A549 (cell line): ENCODE results near the gene CEBPZOS. TPM values are rescaled to one million over a fixed set of nuclear protein-coding genes. Genes with fewer than 3 reads are reported as not detected.

Experiments
- ATAC-seq, 2 experiments: fragments of 200-7000 bp in 1 of 2; fragments of >200 bp in 1 of 2; cut with Nextera tagmentation in 1 of 2; cut with Tn5 transposase in 1 of 2; 3 replicates each; pipeline versions ENCODE4 v1.8.0 to v1.9.1; 2018 to 2020; ENCODE audit warnings: mild to moderate bottlenecking in 1 of 2, moderate library complexity in 1 of 2
- CTCF ChIA-PET: fragments of 300-600 bp; sonication (Branson Sonifier 250); formaldehyde crosslinking; extraction: SDS; loops from one replicate; lab custom pipeline; 2021; ENCODE audit warnings: antibody characterized with exemption, inconsistent platforms; lab: Yijun Ruan, JAX
- POLR2A ChIA-PET: fragments of 350-600 bp; formaldehyde crosslinking; extraction: SDS; loops from one replicate; lab custom pipeline; 2021; ENCODE audit warnings: antibody characterized with exemption, inconsistent platforms; lab: Yijun Ruan, JAX
- DNase-seq, 2 experiments: peaks; one replicate each; pipeline versions ENCODE4 v3.0.0 to v3.0.0-alpha.2; 2011 to 2016; ENCODE audit warnings: low read depth in 1 of 2, low spot score in 1 of 2
- FAIRE-seq: peaks from 2 replicates; lab custom pipeline; 2011; peaks lifted over from hg19 to GRCh38; lab: Jason Lieb, UNC
- H3K27ac ChIP-seq, 2 experiments: fragments of >200 bp; sonication (Bioruptor Twin); formaldehyde crosslinking; 3 replicates each; pipeline ENCODE4 v1.5.1; 2016 to 2017
- H3K4me1 ChIP-seq: fragments of >200 bp; sonication (Bioruptor Twin); formaldehyde crosslinking; 3 replicates; pipeline ENCODE4 v1.6.1; 2016
- H3K4me2 ChIP-seq: fragments of >200 bp; sonication (Bioruptor Twin); formaldehyde crosslinking; 3 replicates; pipeline ENCODE4 v1.6.1; 2016
- H3K4me3 ChIP-seq: fragments of >200 bp; sonication (Bioruptor Twin); formaldehyde crosslinking; 3 replicates; pipeline ENCODE4 v1.5.1; 2016
- H3K9me3 ChIP-seq: fragments of >200 bp; sonication (Bioruptor Twin); formaldehyde crosslinking; 3 replicates; pipeline ENCODE4 v1.6.1; 2016
- BCL3 ChIP-seq: fragments of >200 bp; sonication (Bioruptor Twin); formaldehyde crosslinking; IDR thresholded peaks from 3 replicates; pipeline ENCODE4 v1.6.1; 2016
- BHLHE40 ChIP-seq: IDR thresholded peaks from 2 replicates; pipeline ENCODE4 v1.6.1; 2012; ENCODE audit warnings: low read depth, low read length, inconsistent platforms
- CBX2 ChIP-seq: fragments of 200-600 bp; sonication (generic); IDR thresholded peaks from 2 replicates; pipeline ENCODE4 v1.6.1; 2016; ENCODE audit warnings: low read depth, mild to moderate bottlenecking, borderline replicate concordance
- CEBPB ChIP-seq, 2 experiments: fragments of >200 bp in 1 of 2; sonication (Bioruptor Twin) in 1 of 2; formaldehyde crosslinking in 1 of 2; IDR thresholded peaks; 2 replicates each; pipeline ENCODE4 v1.6.1; 2012 to 2016
- CHD2 ChIP-seq: fragments of 150-350 bp; IDR thresholded peaks from 2 replicates; pipeline ENCODE4 v1.6.1; 2014; ENCODE audit warnings: low read length; ENCODE audit not compliant: partially characterized antibody
- CHD4 ChIP-seq: fragments of 200-600 bp; sonication (generic); IDR thresholded peaks from 2 replicates; pipeline ENCODE4 v1.6.1; 2016; ENCODE audit warnings: antibody characterized with exemption, mild to moderate bottlenecking, borderline replicate concordance
- CTCF ChIP-seq: fragments of >200 bp; sonication (Bioruptor Twin); formaldehyde crosslinking; IDR thresholded peaks from 3 replicates; pipeline ENCODE4 v1.5.1; 2016
- GATA3 ChIP-seq: IDR thresholded peaks from 2 replicates; pipeline ENCODE4 v1.6.1; 2012; ENCODE audit warnings: borderline replicate concordance
- HOXB5 ChIP-seq: fragments of 250-450 bp; sonication (Bioruptor Pico); IDR thresholded peaks from 2 replicates; pipeline ENCODE4 v1.5.0; 2020; ENCODE audit warnings: mild to moderate bottlenecking, moderate library complexity
- JUN ChIP-seq, 2 experiments: fragments of >200 bp; sonication (Bioruptor Twin); formaldehyde crosslinking; IDR thresholded peaks; 2 replicates in 1 of 2; 3 replicates in 1 of 2; pipeline ENCODE4 v1.6.1; 2016 to 2017
- MAX ChIP-seq: IDR thresholded peaks from 2 replicates; pipeline ENCODE4 v1.6.1; 2012
- MYC ChIP-seq: IDR thresholded peaks from 2 replicates; pipeline ENCODE4 v1.6.1; 2012; ENCODE audit warnings: mild to moderate bottlenecking, inconsistent platforms, low read length, improper control_type of control experiment, borderline replicate concordance
- PHF8 ChIP-seq: fragments of 200-600 bp; sonication (generic); IDR thresholded peaks from 2 replicates; pipeline ENCODE4 v1.6.1; 2016; ENCODE audit warnings: low read depth, mild to moderate bottlenecking, antibody characterized with exemption, moderate library complexity, borderline replicate concordance
- POLR2A ChIP-seq: IDR thresholded peaks from 2 replicates; pipeline ENCODE4 v1.6.1; 2012; ENCODE audit warnings: mild to moderate bottlenecking, low read length
- REST ChIP-seq: fragments of 200-600 bp; sonication (generic); IDR thresholded peaks from 2 replicates; pipeline ENCODE4 v1.6.1; 2016; ENCODE audit warnings: antibody characterized with exemption, mild to moderate bottlenecking, moderate library complexity
- RNF2 ChIP-seq: fragments of 200-600 bp; sonication (generic); IDR thresholded peaks from 2 replicates; pipeline ENCODE4 v1.6.1; 2016; ENCODE audit warnings: low read depth, mild to moderate bottlenecking, antibody characterized with exemption, moderate library complexity, borderline replicate concordance
- SMC3 ChIP-seq: fragments of >200 bp; sonication (Bioruptor Twin); formaldehyde crosslinking; IDR thresholded peaks from 3 replicates; pipeline ENCODE4 v1.6.1; 2018; ENCODE audit warnings: inconsistent platforms
- TFCP2L1 ChIP-seq: fragments of 250-450 bp; sonication (Bioruptor Pico); IDR thresholded peaks from 2 replicates; pipeline ENCODE4 v1.5.0; 2021; ENCODE audit warnings: mild to moderate bottlenecking
- WGBS: methylation state at CpG from one replicate; pipeline ENCODE4 v1.1.6; 2017; ENCODE audit errors: missing lambda C conversion rate; 5-methylcytosine and 5-hydroxymethylcytosine counted together
- polyA plus RNA-seq, 4 experiments: library from polyadenylated mRNA; depleted of rRNA in 3 of 4; stranded (reverse); fragments of >200 nt; fragmentation: RNase III in 1 of 4; extraction: RNeasy Plus Mini Kit Qiagen cat#74134 plus additional on column Dnase treatment in 1 of 4; gene quantifications; 2 replicates in 3 of 4; 3 replicates in 1 of 4; pipeline ENCODE4 v1.2.3, GENCODE V29; 2011 to 2017
- TF ChIP-seq, protein P1 (sequence below): IDR thresholded peaks from 2 replicates; pipeline ENCODE4 v1.6.1; 2012; ENCODE audit warnings: low read depth, borderline replicate concordance
- TF ChIP-seq, protein P2 (sequence below): IDR thresholded peaks from 2 replicates; pipeline ENCODE4 v1.6.1; 2012

The CEBPZOS gene
- polyA plus RNA-seq, 2 of the 4 experiments (the other 2 are of a cell fraction) = 55.9 to 87.4 TPM

- ATAC-seq (peak; percentile 66 to 71), DNase-seq (peak; percentile 48 to 77), FAIRE-seq (no peak)
- ChIA-PET CTCF (interaction anchor here (1.4 to 2.2 kb wide), 3 partner anchors 11 to 13 kb away, joined by 4 to 6 read pairs (median 5); no protein-coding TSS in a partner anchor), POLR2A (interaction anchor here (0.6 to 1.5 kb wide), 9 partner anchors 16 to 340 kb away, joined by 3 to 6 read pairs (median 4); partner anchors contain the start of genes CEBPZ, CEBPZOS, GPATCH11 and HEATR5B)
- Histone ChIP-seq H3K4me3 (peak overlapping the region; percentile 79), H3K9me3 (no peaks in the 10 kb centered on the region), H3K4me1 (peaks cover 14% of the 10 kb centered on the region), H3K4me2 (peak overlapping the region; percentile 68), H3K27ac (peak overlapping the region; percentile 93 to 95)
- TF ChIP-seq TFCP2L1 (0 out of 2 replicates have a peak, but pooled peaks have one; percentile 77), MAX (0 out of 2 replicates have a peak, but pooled peaks have one; percentile 7), RNF2 (no peak), PHF8 (peak; percentile 89)
- WGBS = under 1% methylated on average over 17 of the region's 27 CpGs
Measured at GRCh38 chr2:37156071-37156856, 40.0 kb upstream of the CEBPZOS start.

GRCh38 chr2:37156857-37157714 is 39.2 kb upstream of the CEBPZOS start, which contains the start of gene EIF2AK2:
Gene EIF2AK2 (minus strand): TSS chr2:37156980. CDS start chr2:37147806, 9,174 bp downstream.
- FAIRE-seq (no peak), ATAC-seq (peak; percentile 97 to 98), DNase-seq (peak; percentile 89 to 99)
- no peaks in the 10 kb centered on the region for H3K9me3 ChIP-seq
- peak within 1 kb of the TSS; percentile 68 for H3K4me2 ChIP-seq
- H3K4me1 ChIP-seq = peaks cover 14% of the 10 kb centered on the region
- ChIA-PET CTCF (interaction anchor here (0.8 to 2.2 kb wide), 4 partner anchors 8 to 12 kb away, joined by 3 to 6 read pairs (median 5); no protein-coding TSS in a partner anchor), POLR2A (interaction anchor here (0.6 to 1.5 kb wide), 9 partner anchors 17 to 341 kb away, joined by 3 to 6 read pairs (median 4); partner anchors contain the start of genes CEBPZ, CEBPZOS, GPATCH11 and HEATR5B)
- WGBS = 27% methylated on average over 33 of the region's 55 CpGs
- peak within 1 kb of the TSS; percentile 93 to 95 for H3K27ac ChIP-seq
- peak within 1 kb of the TSS; percentile 79 for H3K4me3 ChIP-seq
- TF ChIP-seq POLR2A (peak; percentile 51), GATA3 (no peak), REST (peak; percentile 90), JUN (IDR thresholded peaks at IDR 0.05) (peak in 1 of 2 experiments; percentile 67; a peak in 1 of 5 replicates), BHLHE40 (no peak), SMC3 (no peak), HOXB5 (CRISPR knock-in tag) (peak; percentile 73; the same call in 1 of the 2 replicates), CHD2 (peak; percentile 85), MYC (0 out of 2 replicates have a peak, but pooled peaks have one; percentile 71), CBX2 (no peak), CEBPB (IDR thresholded peaks at IDR 0.05) (no peak), CTCF (no peak), MAX (peak; percentile 85), CHD4 (no peak), PHF8 (peak; percentile 30; the same call in 1 of the 2 replicates), BCL3 (0 out of 3 replicates have a peak, but pooled peaks have one; percentile 57)
- TF ChIP-seq, protein P1, sequence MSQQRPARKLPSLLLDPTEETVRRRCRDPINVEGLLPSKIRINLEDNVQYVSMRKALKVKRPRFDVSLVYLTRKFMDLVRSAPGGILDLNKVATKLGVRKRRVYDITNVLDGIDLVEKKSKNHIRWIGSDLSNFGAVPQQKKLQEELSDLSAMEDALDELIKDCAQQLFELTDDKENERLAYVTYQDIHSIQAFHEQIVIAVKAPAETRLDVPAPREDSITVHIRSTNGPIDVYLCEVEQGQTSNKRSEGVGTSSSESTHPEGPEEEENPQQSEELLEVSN = peak; percentile 90
- TF ChIP-seq, protein P2, sequence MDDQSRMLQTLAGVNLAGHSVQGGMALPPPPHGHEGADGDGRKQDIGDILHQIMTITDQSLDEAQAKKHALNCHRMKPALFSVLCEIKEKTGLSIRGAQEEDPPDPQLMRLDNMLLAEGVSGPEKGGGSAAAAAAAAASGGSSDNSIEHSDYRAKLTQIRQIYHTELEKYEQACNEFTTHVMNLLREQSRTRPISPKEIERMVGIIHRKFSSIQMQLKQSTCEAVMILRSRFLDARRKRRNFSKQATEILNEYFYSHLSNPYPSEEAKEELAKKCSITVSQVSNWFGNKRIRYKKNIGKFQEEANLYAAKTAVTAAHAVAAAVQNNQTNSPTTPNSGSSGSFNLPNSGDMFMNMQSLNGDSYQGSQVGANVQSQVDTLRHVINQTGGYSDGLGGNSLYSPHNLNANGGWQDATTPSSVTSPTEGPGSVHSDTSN = no peak
